HG03442 (cell line): ENCODE results near the gene AMACR.
"Not testable (repeated sequence)": the region's sequence is repeated elsewhere in the genome, so short reads cannot be mapped to it uniquely, and the experiment has no call there.

ENCODE experiments used
- ATAC-seq: cut with Tn5 transposase; IDR thresholded peaks from one replicate; pipeline ENCODE4 v1.9.1; 2021; ENCODE audit warnings: mild to moderate bottlenecking, moderate library complexity; ENCODE audit not compliant: unreplicated experiment

AMACR gene

DNA sequence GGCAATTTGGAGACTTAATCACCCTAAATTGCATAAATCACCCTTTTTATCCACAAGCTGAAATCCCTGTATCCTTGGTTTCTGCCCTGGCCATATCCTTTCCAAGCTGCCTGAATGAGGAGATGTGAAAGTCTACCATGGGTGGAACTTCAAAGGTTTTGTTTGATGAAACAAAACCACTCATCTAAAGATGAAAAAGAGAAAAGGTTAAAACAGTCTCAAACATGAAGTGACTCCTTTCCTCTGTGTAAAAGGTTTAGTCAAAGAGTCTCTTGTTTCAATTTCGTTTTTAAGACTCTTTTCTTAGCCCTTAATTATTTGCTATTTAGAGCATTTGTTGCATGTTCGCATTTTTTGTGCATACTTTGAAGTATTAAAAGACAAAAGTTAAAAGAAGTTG, 34.6 kb downstream of the AMACR start:
- ATAC-seq = peak; percentile 63

DNA sequence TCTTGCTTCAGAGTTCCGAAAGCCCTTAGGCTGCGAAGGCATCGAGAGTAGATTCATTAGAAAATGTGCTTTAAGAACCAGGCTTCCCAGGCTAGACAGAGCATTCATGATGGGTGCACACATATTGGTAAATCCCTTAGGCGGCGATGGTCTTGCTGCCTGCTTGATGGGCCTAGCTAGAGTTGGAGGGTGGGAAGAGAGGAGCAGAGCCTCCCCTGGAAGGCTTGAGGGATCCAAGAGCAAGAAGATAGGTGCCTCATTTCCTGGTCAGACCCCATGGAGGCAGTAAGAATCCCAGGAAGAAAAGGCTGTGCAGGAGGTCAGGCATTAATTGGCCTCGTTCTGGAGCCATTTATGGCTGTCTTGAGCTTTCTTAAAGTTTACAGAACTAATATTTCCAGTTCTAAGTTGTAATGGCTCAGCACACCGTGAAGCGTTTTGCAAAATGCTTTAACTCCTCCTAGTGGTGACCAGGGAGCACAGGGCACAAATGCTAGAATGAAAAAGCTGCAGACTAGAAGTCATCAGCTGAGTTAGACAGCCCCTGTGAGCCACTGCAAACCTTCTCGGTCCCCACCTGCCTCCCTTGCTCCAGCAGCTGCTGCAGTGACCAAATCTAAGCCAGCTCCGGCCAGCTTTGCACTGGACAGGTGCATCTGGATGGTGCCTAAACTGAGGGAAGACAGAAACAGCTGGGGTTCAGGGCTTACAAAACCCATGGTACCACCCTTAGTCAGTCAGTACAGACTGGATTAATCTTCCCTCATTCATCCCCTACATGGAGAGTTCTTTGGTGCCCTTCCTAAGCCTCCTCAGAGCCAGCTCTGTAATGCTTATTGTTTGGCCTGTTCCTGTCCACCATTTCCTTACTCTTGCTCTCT, 38.0 kb downstream of the AMACR start:
- ATAC-seq = peak; percentile 77

DNA sequence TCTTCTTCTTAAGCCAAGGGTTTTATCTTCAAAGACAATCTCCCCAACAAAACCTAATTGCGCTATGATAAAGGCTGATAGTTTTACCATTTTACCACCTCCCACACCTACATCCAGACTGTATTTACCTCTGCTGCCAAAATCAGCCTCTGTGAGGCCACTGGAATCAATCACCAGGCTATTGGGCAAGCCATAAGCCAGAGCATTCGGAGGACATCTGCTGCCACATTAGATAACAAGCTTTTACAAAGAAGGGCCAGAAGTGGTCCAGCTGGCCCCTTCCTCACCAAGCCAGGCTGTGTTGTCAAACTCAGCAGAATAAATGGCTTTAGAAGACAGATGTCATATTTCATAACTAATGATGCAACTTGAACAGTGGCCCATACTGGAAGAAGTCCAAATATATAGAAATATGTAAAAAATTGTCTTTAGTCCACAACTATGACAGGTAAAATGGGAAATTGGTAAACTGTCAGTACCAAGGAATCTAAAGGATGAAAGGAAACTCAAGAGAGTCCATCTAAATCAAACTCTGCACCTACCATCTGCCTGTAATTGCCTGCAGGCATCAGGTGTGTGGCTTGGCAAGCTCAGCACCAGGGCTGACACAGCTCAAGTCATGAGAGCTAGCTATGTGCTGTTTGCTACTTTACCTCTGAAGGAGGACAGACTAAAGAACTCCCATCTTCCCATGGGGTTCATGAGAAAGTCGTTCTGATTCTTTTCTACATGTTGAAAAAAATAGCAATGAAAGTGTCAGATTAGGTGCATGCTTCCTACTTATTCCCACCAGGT, 39.4 kb downstream of the AMACR start:
- no peak for ATAC-seq

DNA sequence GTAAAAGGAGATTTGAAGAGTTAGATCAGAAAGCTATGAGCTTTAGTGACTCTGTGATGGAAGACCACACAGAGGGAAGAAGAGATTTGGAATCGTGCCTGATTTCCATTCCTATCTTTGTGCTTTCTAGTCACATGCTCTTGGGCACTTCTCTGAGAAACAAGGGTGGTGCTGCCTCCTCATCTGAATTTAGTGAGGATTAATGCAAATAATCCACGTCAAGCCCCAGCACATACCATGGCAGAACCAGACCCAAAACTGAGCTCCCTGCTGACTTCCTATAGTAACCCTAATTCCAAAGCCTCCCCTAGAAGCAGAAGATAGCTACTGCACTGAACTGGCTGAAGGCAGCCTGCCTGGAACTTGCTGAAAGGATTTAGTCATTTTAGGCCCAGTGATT, 41.0 kb downstream of the AMACR start:
- ATAC-seq = no peak

DNA sequence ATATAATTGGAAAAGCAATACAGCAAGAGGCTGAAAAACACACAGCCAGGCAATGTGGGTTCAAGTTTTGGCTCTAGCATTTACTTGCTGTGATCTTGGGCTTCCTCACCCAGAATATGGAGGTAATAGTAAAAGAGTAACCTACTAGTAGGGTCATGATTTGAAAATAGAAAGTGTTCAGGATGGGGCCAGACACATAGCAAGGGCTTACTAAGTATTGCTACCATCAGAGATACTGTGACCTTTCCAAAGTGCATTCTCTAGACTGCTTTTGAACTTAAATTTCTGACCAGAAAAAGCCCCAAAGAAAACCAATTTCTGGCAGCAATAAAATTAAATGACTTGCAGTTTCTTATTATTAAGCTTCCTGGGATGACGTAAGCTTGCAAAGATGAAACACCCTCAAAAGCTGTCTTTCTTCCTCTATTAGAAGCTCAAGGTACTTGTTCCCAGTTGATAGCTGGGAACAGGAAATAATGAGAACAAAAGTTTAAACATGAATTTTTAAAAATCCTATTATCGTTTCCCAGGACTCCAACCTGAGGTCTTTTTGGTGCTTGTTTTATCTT, 43.6 kb downstream of the AMACR start:
- ATAC-seq = no peak

DNA sequence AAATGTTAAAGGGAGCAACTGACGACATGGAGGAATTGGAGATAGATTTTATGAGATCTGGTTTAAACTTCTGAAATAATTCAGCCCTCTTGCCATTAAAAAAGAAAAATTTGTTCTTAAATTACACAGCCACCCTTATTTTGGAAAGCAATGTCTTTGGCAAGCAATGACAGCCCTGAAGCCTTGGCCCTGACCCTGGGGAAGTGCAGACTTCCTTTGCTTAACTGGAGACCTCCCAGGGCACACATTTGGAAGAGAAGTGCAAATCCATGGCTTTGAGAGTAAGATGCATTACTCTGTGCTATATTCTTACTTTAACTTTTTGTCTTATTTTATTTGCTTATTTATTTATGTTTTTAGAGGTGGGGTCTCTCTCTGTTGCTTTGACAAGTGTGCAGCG, 49.7 kb downstream of the AMACR start:
- no peak for ATAC-seq

DNA sequence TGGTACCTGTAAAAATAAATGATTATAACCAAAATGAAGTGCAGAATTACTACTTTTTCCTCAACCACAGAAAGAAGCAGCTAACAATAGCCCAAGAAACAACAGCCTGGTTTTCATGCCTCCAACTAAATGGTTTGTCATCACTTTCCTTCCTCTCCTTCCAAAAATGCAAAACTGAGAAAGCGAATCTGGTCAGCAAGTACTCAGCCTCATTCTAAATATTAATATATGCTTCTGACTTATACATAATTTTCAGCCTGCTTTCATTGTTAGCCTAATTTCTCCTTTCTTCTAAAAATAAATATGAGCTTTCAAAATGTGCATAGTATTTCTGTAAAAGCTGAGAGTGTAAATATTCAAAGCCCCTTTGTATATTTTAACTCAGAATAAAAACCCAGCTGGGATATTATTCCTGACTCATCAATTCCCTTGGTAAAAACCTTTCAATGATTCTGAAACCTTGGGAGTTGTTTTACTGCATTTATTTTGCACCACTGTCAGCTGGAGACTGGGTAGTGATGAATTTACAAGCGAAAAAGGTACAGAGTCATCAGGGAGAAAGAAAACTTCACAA, 50.2 kb downstream of the AMACR start:
- no peak for ATAC-seq

DNA sequence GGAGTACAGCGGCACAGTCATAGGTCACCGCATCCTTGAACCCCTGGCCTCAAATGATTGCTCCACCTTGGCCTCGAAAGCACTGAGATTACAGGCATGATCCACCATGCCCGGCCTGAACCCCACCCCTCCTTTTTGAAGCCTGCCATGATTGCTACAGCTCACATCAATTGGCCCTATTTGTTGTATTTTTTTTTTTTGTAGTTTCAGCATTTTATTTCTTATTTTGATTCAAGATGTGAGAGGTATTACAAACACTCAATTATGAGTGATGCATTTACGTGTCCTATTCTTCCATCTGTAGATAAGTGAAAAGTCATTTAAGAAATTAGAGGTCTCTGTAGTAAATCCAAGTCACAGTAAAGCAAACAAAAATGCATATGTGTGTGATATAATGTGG, 55.7 kb downstream of the AMACR start:
- not testable (repeated sequence) for ATAC-seq

DNA sequence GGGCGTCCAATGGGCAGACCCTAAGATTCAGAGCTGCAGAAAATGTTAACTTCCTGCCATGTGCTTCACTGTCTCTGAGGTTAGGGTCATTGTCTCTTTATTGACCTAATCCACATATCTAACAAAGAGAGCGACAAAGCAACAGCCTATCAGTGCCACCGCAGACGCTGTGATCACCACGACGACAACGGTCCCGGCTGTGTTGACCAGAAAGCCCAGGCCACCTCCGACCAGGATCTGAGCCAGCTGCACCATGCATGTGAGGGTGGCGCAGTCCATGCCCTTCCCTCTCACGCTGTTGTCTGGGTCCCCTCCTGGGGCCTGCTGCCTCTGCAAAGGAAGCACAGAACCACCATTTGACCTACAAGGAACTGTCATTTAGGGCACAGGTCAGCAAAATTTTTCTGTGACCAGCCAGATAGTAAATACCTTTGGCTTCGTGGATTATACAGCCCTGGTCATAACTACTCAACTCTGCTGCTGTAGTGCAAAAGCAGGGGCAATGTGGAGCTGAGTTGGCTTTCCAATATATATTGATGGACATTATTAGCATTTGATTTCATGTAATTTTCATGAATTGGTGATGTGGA, 63.2 kb downstream of the AMACR start:
- ATAC-seq = no peak

DNA sequence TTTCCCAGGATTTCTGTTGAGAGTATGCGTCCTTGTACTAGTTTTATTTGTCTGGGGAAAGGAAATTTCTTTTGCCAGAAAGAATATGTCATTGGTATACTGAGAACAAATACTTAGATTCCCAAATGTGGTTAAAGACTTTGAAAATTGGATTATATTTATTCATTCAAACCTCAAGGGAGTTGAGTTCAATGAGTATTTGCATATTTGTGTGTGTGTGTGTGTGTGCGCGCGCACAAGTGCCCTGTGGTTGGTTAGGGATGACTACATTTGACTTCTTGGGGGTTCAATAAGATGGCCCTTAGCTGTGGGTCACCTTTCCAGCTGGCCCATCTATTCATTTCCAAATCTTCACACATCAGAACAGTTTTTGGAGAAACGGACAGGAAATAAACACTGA, 66.8 kb downstream of the AMACR start:
- ATAC-seq = no peak

DNA sequence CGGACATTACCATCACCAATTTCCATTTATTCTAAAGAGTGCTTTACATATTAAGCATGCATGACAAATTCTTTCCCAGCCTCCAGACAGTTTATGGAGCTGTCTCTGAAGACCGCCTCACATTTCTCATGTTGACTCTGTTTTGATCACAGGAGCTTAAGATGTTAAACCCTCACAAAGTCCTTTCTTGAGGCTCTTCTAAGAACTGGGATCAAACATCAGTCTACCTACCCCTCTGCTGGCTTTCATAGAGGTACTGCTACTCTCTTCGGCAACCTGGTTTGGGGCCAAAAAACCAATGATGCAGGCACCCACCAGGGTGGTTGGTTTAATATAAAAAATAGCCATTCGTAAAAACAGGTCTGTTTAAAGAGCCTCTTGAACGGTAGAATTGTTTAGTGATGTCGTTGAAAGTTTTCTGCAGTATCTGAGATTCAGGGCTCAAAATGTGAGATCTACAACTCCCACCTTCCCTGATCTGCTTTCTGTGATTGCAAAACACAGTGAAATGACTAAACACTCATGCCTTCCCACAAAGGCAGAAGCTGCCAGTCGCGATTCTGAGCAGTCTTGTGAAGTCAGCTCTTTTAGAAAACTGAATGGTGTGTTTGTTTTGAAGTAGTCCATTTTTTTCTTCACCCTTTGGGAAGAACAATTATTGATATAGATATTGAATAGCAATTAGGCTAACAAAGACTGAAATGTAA, 68.1 kb downstream of the AMACR start:
- no peak for ATAC-seq

DNA sequence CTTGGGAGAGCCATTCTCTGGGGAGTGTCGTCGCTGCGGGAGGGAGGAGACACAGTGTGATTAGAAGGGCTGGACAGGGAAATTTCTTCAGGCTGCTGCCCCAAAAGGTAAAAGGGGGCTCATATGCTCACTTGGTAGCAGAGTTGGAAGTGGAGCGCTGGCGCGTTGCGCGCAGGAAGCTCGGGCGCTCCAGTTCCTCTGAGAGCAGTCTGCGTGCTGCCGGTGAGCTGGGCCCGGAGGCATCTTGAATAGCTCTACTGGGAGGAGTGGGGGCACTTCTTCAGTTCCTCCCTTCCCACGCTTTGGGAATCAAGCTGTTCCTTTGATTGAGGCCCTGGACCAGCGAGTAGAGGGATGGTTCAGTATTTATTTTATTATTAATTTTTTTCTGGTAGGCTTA, 69.0 kb downstream of the AMACR start:
- no peak for ATAC-seq

DNA sequence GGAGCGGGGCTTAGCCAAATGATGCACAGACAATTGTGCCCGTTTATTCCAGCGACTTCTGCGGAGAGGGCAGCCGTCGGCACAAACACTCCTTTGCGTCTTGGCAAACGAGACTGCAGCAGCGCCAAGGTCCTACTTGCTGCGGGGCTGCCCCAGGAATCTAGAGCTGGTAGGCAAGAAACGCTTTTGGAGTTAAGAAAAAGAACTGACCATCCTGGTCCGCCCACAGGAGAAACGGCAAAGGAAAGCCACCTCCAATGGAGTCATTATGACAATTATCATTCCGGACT, 69.4 kb downstream of the AMACR start:
- ATAC-seq = no peak

DNA sequence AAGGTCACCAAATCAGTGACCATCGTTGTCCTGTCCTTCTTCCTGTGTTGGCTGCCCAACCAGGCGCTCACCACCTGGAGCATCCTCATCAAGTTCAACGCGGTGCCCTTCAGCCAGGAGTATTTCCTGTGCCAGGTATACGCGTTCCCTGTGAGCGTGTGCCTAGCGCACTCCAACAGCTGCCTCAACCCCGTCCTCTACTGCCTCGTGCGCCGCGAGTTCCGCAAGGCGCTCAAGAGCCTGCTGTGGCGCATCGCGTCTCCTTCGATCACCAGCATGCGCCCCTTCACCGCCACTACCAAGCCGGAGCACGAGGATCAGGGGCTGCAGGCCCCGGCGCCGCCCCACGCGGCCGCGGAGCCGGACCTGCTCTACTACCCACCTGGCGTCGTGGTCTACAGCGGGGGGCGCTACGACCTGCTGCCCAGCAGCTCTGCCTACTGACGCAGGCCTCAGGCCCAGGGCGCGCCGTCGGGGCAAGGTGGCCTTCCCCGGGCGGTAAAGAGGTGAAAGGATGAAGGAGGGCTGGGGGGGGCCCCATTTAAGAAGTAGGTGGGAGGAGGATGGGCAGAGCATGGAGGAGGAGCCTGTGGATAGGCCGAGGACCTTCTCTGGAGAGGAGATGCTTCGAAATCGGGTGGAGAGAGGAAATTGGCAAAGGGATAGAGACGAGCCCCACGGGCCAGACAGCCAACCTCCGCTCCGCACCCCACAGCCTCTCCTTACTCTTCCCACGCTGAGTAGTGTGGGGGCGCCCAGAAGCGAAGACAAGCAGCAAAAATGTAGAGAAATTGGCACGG, 69.9 kb downstream of the AMACR start:
- no peak for ATAC-seq

DNA sequence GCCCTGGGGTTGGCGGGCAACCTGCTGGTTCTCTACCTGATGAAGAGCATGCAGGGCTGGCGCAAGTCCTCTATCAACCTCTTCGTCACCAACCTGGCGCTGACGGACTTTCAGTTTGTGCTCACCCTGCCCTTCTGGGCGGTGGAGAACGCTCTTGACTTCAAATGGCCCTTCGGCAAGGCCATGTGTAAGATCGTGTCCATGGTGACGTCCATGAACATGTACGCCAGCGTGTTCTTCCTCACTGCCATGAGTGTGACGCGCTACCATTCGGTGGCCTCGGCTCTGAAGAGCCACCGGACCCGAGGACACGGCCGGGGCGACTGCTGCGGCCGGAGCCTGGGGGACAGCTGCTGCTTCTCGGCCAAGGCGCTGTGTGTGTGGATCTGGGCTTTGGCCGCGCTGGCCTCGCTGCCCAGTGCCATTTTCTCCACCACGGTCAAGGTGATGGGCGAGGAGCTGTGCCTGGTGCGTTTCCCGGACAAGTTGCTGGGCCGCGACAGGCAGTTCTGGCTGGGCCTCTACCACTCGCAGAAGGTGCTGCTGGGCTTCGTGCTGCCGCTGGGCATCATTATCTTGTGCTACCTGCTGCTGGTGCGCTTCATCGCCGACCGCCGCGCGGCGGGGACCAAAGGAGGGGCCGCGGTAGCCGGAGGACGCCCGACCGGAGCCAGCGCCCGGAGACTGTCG, 70.7 kb downstream of the AMACR start:
- ATAC-seq = no peak

DNA sequence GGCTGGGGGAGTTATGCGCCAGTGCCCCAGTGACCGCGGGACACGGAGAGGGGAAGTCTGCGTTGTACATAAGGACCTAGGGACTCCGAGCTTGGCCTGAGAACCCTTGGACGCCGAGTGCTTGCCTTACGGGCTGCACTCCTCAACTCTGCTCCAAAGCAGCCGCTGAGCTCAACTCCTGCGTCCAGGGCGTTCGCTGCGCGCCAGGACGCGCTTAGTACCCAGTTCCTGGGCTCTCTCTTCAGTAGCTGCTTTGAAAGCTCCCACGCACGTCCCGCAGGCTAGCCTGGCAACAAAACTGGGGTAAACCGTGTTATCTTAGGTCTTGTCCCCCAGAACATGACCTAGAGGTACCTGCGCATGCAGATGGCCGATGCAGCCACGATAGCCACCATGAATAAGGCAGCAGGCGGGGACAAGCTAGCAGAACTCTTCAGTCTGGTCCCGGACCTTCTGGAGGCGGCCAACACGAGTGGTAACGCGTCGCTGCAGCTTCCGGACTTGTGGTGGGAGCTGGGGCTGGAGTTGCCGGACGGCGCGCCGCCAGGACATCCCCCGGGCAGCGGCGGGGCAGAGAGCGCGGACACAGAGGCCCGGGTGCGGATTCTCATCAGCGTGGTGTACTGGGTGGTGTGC, 71.4 kb downstream of the AMACR start, which contains the start of gene RXFP3:
TSS of gene RXFP3 (plus strand) at position 6 of the 636 bp plus-strand sequence. CDS start at position 361, 355 bp downstream.
- ATAC-seq = no peak
